Common myeloid progenitor, CD34-positive (primary cell): Measurements from ENCODE around the gene YAF2.
"Not testable (repeated sequence)": the region's sequence is repeated elsewhere in the genome, so short reads cannot be mapped to it uniquely, and the experiment has no call there.

Experiments used
- CTCF ChIA-PET: fragments of 350-600 bp; sonication (Branson Sonifier 250); formaldehyde crosslinking; loops from one replicate; lab custom pipeline; 2021; ENCODE audit warnings: antibody characterized with exemption; lab: Charles Lee
- POLR2A ChIA-PET: fragments of 350-600 bp; sonication (Branson Sonifier 250); formaldehyde crosslinking; loops from one replicate; lab custom pipeline; 2021; ENCODE audit warnings: antibody characterized with exemption; lab: Charles Lee
- DNase-seq, 3 donors: peaks; one replicate each; pipeline versions ENCODE4 v3.0.0 to v3.0.0-alpha.2; 2013
- H3K27ac ChIP-seq, 2 experiments: 1 replicate in 1 of 2; 2 replicates in 1 of 2; pipeline ENCODE4 v1.7.0; 2013; ENCODE audit warnings: inconsistent platforms in 2 of 2, low read length in 2 of 2, mild to moderate bottlenecking in 2 of 2, low read depth in 1 of 2, moderate library complexity in 1 of 2; ENCODE audit not compliant: severe bottlenecking in 2 of 2, insufficient read depth in 1 of 2, poor library complexity in 1 of 2
- H3K27me3 ChIP-seq, 5 experiments: replicated peaks in 2 of 5; 1 replicate in 3 of 5; 2 replicates in 2 of 5; pipeline versions ENCODE4 v1.6.1 to v1.7.0; 2013; ENCODE audit warnings: low read length in 4 of 5, mild to moderate bottlenecking in 2 of 5, moderate library complexity in 2 of 5, inconsistent platforms in 1 of 5; ENCODE audit not compliant: insufficient read depth in 5 of 5, control insufficient read depth in 4 of 5
- H3K36me3 ChIP-seq, 4 experiments: 1 replicate in 2 of 4; 2 replicates in 2 of 4; pipeline versions ENCODE4 v1.6.1 to v1.7.0; 2013; ENCODE audit warnings: low read length in 3 of 4, control low read depth in 1 of 4, mild to moderate bottlenecking in 1 of 4; ENCODE audit not compliant: control insufficient read depth in 4 of 4, insufficient read depth in 4 of 4
- H3K4me1 ChIP-seq, 4 experiments: 1 replicate in 3 of 4; 2 replicates in 1 of 4; pipeline versions ENCODE4 v1.6.1 to v1.7.1; 2013; ENCODE audit warnings: low read length in 3 of 4, mild to moderate bottlenecking in 3 of 4, control low read depth in 1 of 4, inconsistent platforms in 1 of 4, moderate library complexity in 1 of 4; ENCODE audit not compliant: control insufficient read depth in 4 of 4, insufficient read depth in 4 of 4; ENCODE audit errors: control extremely low read depth in 1 of 4
- H3K4me3 ChIP-seq, 7 experiments: 1 replicate in 4 of 7; 2 replicates in 3 of 7; pipeline versions ENCODE4 v1.5.1 to v1.7.0; 2013; ENCODE audit warnings: mild to moderate bottlenecking in 7 of 7, low read length in 6 of 7, moderate library complexity in 6 of 7, inconsistent platforms in 2 of 7, low read depth in 2 of 7, control low read depth in 1 of 7; ENCODE audit not compliant: insufficient read depth in 4 of 7, control insufficient read depth in 1 of 7; ENCODE audit errors: extremely low read depth in 1 of 7
- H3K9me3 ChIP-seq, 5 experiments: 1 replicate in 4 of 5; 2 replicates in 1 of 5; pipeline versions ENCODE4 v1.6.1 to v1.7.1; 2013; ENCODE audit warnings: low read length in 4 of 5, mild to moderate bottlenecking in 2 of 5, inconsistent platforms in 1 of 5, low read depth in 1 of 5, moderate library complexity in 1 of 5; ENCODE audit not compliant: control insufficient read depth in 4 of 5, insufficient read depth in 2 of 5; ENCODE audit errors: control extremely low read depth in 1 of 5
- WGBS: methylation state at CpG from one replicate; pipeline ENCODE4 v1.1.5; 2013; ENCODE audit not compliant: insufficient coverage; 5-methylcytosine and 5-hydroxymethylcytosine counted together

Gene YAF2

DNA sequence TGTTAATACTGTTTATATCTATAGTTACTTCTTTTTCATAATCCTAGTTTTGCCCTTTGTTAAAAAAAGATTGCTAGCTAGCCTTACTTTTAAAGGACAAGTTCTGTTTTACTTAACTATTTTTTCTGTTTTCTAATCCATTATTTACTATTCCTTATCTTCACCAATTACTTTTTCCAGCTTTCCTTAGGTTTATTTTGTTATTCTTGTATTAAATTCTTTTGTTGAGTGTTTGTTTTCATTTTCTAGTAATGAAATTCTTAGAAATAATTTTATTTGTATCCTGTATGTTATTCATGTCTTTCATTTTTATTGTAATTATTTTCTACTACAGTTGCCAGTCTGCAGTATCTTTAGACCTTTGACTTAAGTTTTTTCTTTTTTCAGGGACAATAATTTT is 47.7 kb downstream of the YAF2 start:
- ChIA-PET POLR2A (no interaction called here), CTCF (no interaction called here)
- Histone ChIP-seq H3K36me3 (peaks cover 5 to 15% (median 7%) of the 10 kb centered on the region in 4 experiments), H3K4me1 (no peaks in the 10 kb centered on the region), H3K9me3 (no peaks in the 10 kb centered on the region), H3K27me3 (no peaks in the 10 kb centered on the region), H3K27ac (no peak overlapping the region), H3K4me3 (no peak overlapping the region)
- DNase-seq, result no peak

GRCh38 chr12:42188275-42188674 is 49.8 kb downstream of the YAF2 start:
- H3K4me1 ChIP-seq, H3K4me3 ChIP-seq, DNase-seq, POLR2A ChIA-PET, H3K27ac ChIP-seq, H3K27me3 ChIP-seq, H3K9me3 ChIP-seq: not testable (repeated sequence)
- WGBS, result 100% methylated on average over 1 of the region's 3 CpGs
- H3K36me3 ChIP-seq, result peaks cover 3 to 18% (median 6%) of the 10 kb centered on the region in 4 experiments
- CTCF ChIA-PET, result interaction anchor here (0.7 to 1.2 kb wide), 3 partner anchors 9 to 32 kb away, joined by 3 read pairs; no protein-coding TSS in a partner anchor

DNA sequence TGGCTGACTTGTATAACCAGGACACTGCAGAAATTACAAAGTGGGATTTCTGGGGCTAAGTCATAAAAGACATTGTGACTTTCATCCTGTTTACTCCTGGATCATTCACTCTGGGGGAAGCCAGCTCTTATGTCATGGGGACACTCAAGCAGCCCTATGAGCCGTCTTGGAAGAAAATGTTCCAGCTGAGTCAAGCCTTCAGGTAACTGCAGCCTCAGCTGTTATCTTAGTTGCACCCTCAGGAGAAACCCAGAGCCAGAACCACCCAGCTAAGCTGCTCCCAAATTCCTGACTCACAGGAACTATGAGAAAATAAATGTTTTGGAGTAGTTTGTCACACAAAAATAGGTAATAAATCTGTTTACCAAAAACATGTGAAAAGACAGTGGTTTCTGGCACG is 50.2 kb downstream of the YAF2 start:
- WGBS, result 100% methylated on average over 1 of the region's 2 CpGs
- no peak for DNase-seq
- POLR2A ChIA-PET, result interaction anchor here (0.6 to 1.1 kb wide), 3 partner anchors 19 to 1199 kb away, joined by 3 to 5 read pairs (median 3); no protein-coding TSS in a partner anchor

GRCh38 chr12:42186793-42187192 is 51.3 kb downstream of the YAF2 start:
- Histone ChIP-seq H3K36me3 (peaks cover 0 to 10% (median 2%) of the 10 kb centered on the region in 4 experiments), H3K9me3 (no peaks in the 10 kb centered on the region), H3K4me1 (peaks cover 0 to 6% (median 0%) of the 10 kb centered on the region in 4 experiments), H3K27ac (no peak overlapping the region), H3K4me3 (no peak overlapping the region), H3K27me3 (no peaks in the 10 kb centered on the region)
- DNase-seq, result no peak
- WGBS, result no CpG with 5 or more reads among the region's 2 CpGs
- CTCF ChIA-PET, result interaction anchor here (1.2 kb wide), 1 partner anchor 147 kb away, joined by 3 read pairs; no protein-coding TSS in a partner anchor
- POLR2A ChIA-PET, result interaction anchor here (1.1 kb wide), 1 partner anchor 35 kb away, joined by 3 read pairs; no protein-coding TSS in a partner anchor

More for the DNA sequence above, 50.2 kb downstream of the YAF2 start:
- no peak overlapping the region for H3K27ac ChIP-seq
- no peaks in the 10 kb centered on the region for H3K27me3 ChIP-seq
- peaks cover under 1 to 17% (median 5%) of the 10 kb centered on the region in 4 experiments for H3K36me3 ChIP-seq
- CTCF ChIA-PET, result interaction anchor here (0.7 kb wide), 1 partner anchor 32 kb away, joined by 3 read pairs; no protein-coding TSS in a partner anchor
- no peaks in the 10 kb centered on the region for H3K4me1 ChIP-seq
- no peak overlapping the region for H3K4me3 ChIP-seq
- no peaks in the 10 kb centered on the region for H3K9me3 ChIP-seq

DNA sequence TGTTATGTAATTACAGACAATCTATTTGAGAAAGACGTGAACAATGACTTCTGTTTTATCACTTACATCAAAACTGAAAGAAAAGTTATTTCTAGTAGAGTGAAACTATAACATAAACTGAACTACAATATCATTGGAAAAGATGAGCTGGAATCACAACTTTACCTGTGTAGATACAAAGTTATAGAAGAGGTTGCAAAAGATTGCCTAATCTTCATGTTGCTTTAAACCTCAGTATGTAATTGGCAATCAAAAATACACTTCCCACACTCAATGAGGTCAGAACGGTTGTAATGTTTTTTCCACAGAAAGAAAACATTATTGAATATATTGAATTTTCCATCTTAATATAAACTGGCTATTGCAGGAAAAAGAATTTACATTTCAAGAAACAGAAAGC is 55.7 kb downstream of the YAF2 start:
- Histone ChIP-seq H3K4me1 (peaks cover 0 to 15% (median 1%) of the 10 kb centered on the region in 4 experiments), H3K4me3 (no peak overlapping the region), H3K27me3 (no peaks in the 10 kb centered on the region), H3K9me3 (no peaks in the 10 kb centered on the region), H3K36me3 (peaks cover under 1 to 22% (median 5%) of the 10 kb centered on the region in 4 experiments), H3K27ac (no peak overlapping the region)
- DNase-seq, result no peak
- POLR2A ChIA-PET, result no interaction called here
- WGBS, result no CpG with 5 or more reads among the region's 2 CpGs
- CTCF ChIA-PET, result no interaction called here

GRCh38 chr12:42180990-42181596 is 57.0 kb downstream of the YAF2 start:
- Histone ChIP-seq H3K4me1 (peaks cover 0 to 15% (median 1%) of the 10 kb centered on the region in 4 experiments), H3K27ac (no peak overlapping the region), H3K36me3 (peaks cover 6 to 29% (median 10%) of the 10 kb centered on the region in 4 experiments), H3K27me3 (no peaks in the 10 kb centered on the region), H3K4me3 (no peak overlapping the region), H3K9me3 (no peaks in the 10 kb centered on the region)
- 100% methylated on average over 2 of the region's 2 CpGs for WGBS
- ChIA-PET POLR2A (interaction anchor here (0.7 kb wide), 1 partner anchor 33 kb away, joined by 3 read pairs; no protein-coding TSS in a partner anchor), CTCF (interaction anchor here (0.8 to 1.2 kb wide), 2 partner anchors 10 to 27 kb away, joined by 3 read pairs; no protein-coding TSS in a partner anchor)
- DNase-seq, result no peak

DNA sequence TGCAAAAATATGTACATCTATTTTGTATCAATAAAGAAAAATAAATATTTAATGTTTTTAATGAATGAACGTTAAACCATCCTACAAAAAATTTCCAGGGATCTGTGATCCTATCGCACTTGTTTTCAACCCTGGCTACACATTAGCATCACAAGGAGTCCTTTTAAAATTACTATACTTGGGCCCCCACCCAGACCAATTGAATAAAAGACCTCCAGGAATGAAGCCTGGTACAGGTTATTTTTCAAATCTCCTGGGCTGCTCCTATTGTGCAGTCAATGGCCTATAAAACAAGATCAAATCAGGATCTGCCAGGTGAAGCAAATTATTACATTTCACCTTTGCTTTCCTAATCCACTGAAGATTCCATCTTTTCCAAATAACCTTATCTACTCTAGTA is 59.9 kb downstream of the YAF2 start:
- H3K9me3 ChIP-seq, result peaks cover 0 to 4% (median 0%) of the 10 kb centered on the region in 5 experiments
- no peaks in the 10 kb centered on the region for H3K27me3 ChIP-seq
- no peak for DNase-seq
- POLR2A ChIA-PET, result no interaction called here
- H3K36me3 ChIP-seq, result peaks cover 9 to 18% (median 11%) of the 10 kb centered on the region in 4 experiments
- CTCF ChIA-PET, result no interaction called here
- WGBS, result 100% methylated on average over 1 of the region's 2 CpGs
- peaks cover 0 to 17% (median 1%) of the 10 kb centered on the region in 4 experiments for H3K4me1 ChIP-seq
- H3K4me3 ChIP-seq, result no peak overlapping the region
- no peak overlapping the region for H3K27ac ChIP-seq
